PC-3 (cell line): ENCODE data around the gene TMEFF1.

Source experiments
- CTCF ChIP-seq: fragments of 300-600 bp; sonication (generic); conservative IDR thresholded peaks from 2 replicates; pipeline ENCODE4 v1.5.1; 2017; ENCODE audit warnings: antibody characterized with exemption, low read depth, mild to moderate bottlenecking, low read length
- EZH2 ChIP-seq: fragments of 300-600 bp; sonication (generic); IDR thresholded peaks from one replicate; pipeline ENCODE4 v1.6.1; 2017; ENCODE audit warnings: antibody characterized with exemption, mild to moderate bottlenecking, low read length; ENCODE audit not compliant: unreplicated experiment
- EZH2phosphoT487 ChIP-seq: fragments of 300-600 bp; sonication (generic); IDR thresholded peaks from 2 replicates; pipeline ENCODE4 v1.6.1; 2018; ENCODE audit warnings: mild to moderate bottlenecking, antibody characterized with exemption, low read length, borderline replicate concordance

DNA sequence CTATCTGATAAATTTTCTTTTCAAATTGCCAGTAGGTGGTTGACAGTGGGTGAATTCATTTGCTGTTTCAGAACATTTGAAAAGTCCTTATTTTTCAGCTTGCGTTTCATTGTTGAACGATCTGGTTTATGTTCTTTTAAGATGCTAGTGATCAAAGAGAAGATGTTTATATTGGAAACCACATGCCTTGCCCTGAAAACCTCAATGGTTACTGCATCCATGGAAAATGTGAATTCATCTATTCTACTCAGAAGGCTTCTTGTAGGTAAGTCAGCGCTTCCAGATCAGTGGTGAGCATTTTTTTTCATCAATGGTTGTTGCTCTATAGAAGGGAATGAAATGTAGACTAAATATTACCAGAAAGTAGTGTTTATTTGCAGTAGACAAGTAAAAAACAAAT, 88.3 kb downstream of the TMEFF1 start:
- no peak for TF ChIP-seq CTCF
- no peak for TF ChIP-seq EZH2
- no peak for TF ChIP-seq EZH2phosphoT487
